ENCODE measurements around the gene NANOS2. TPM values are rescaled to one million over a fixed set of nuclear protein-coding genes. Genes with fewer than 3 reads are reported as not detected.

Gene NANOS2
- total and polyA plus RNA-seq, 2 of the 13 experiments (the other 11 are each of a cell fraction or from before 2014, with no cell fraction given) = not detected

GRCh38 chr19:45933759-45934158 lies 19.2 kb upstream of the NANOS2 start (continued):
- TF ChIP-seq, protein P1, sequence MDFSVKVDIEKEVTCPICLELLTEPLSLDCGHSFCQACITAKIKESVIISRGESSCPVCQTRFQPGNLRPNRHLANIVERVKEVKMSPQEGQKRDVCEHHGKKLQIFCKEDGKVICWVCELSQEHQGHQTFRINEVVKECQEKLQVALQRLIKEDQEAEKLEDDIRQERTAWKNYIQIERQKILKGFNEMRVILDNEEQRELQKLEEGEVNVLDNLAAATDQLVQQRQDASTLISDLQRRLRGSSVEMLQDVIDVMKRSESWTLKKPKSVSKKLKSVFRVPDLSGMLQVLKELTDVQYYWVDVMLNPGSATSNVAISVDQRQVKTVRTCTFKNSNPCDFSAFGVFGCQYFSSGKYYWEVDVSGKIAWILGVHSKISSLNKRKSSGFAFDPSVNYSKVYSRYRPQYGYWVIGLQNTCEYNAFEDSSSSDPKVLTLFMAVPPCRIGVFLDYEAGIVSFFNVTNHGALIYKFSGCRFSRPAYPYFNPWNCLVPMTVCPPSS (IDR thresholded peaks at IDR 0.05) = no peak
- no peak for TF ChIP-seq ZNF501 (CRISPR knock-in tag; IDR thresholded peaks at IDR 0.05)
- no peak for TF ChIP-seq STAT5B (CRISPR knock-in tag; IDR thresholded peaks at IDR 0.05)
- TF ChIP-seq ZNF563 (CRISPR knock-in tag; IDR thresholded peaks at IDR 0.05) = no peak
- TF ChIP-seq ZNF124 (CRISPR knock-in tag; IDR thresholded peaks at IDR 0.05) = no peak
- TF ChIP-seq ISX (CRISPR knock-in tag; conservative IDR thresholded peaks at IDR 0.05) = no peak
- TF ChIP-seq RFXANK (CRISPR knock-in tag; IDR thresholded peaks at IDR 0.05) = no peak
- TF ChIP-seq SP1 (IDR thresholded peaks at IDR 0.05) = no peak
- no peak for TF ChIP-seq SP1 (CRISPR knock-in tag; IDR thresholded peaks at IDR 0.05)
- TF ChIP-seq ZNF879 (CRISPR knock-in tag; IDR thresholded peaks at IDR 0.05) = no peak
- TF ChIP-seq, protein P2, sequence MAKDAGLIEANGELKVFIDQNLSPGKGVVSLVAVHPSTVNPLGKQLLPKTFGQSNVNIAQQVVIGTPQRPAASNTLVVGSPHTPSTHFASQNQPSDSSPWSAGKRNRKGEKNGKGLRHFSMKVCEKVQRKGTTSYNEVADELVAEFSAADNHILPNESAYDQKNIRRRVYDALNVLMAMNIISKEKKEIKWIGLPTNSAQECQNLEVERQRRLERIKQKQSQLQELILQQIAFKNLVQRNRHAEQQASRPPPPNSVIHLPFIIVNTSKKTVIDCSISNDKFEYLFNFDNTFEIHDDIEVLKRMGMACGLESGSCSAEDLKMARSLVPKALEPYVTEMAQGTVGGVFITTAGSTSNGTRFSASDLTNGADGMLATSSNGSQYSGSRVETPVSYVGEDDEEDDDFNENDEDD (CRISPR knock-in tag; IDR thresholded peaks at IDR 0.05; ENCODE audit: borderline replicate concordance) = no peak
- no peak for TF ChIP-seq ZBTB38 (CRISPR knock-in tag; IDR thresholded peaks at IDR 0.05)

- in situ Hi-C loops (cut with HindIII; ENCODE audit: extremely low pct_ligation_motif_present, low pct_unique_long_range_greater_than_20kb) (no loop called here), intact Hi-C loops (cut with micrococcal nuclease; ENCODE audit: unreplicated experiment) (no loop called here)
- Histone ChIP-seq H3K27me3 (ENCODE audit: control insufficient read depth in 1 of 2, insufficient read depth in 2 of 2, low read length in 2 of 2) (peaks cover 2 to 30% of the 10 kb centered on the region in 2 experiments), H3K4me1 (ENCODE audit: insufficient read depth, low read length) (peaks cover 7% of the 10 kb centered on the region), H3K9ac (ENCODE audit: insufficient read depth, low read depth, low read length) (no peak overlapping the region), H4K20me1 (ENCODE audit: insufficient read depth, low read length) (no peaks in the 10 kb centered on the region), H3K36me3 (replicated peaks in 1 of 2; ENCODE audit: control insufficient read depth in 1 of 2, insufficient read depth in 2 of 2, low read length in 2 of 2) (no peaks in the 10 kb centered on the region), H3K79me2 (ENCODE audit: insufficient read depth, low read length) (no peaks in the 10 kb centered on the region), H2AFZ (ENCODE audit: low read length) (no peak overlapping the region), H3K4me2 (ENCODE audit: low read depth, low read length) (no peak overlapping the region), H3K4me3 (replicated peaks in 1 of 3; ENCODE audit: insufficient read depth in 1 of 3, low read depth in 2 of 3, low read length in 3 of 3) (no peak overlapping the region), H3K9me3 (ENCODE audit: low read length) (no peaks in the 10 kb centered on the region), H3K27ac (ENCODE audit: extremely low read length, insufficient read depth, low read length) (no peak overlapping the region)
- ChIA-PET CTCF (ENCODE audit: low intra/inter-chr PET ratio, low total read pairs) (no interaction called here), POLR2A (no interaction called here)
- FAIRE-seq = no peak
- ATAC-seq = no peak
- WGBS (ENCODE audit: low lambda C conversion rate) = 15% methylated on average over 3 of the region's 3 CpGs
- no TSS peak for BruUV-seq (replicated peaks)
- DNase-seq (ENCODE audit: low spot score) = no peak
- TF ChIP-seq, protein P3, sequence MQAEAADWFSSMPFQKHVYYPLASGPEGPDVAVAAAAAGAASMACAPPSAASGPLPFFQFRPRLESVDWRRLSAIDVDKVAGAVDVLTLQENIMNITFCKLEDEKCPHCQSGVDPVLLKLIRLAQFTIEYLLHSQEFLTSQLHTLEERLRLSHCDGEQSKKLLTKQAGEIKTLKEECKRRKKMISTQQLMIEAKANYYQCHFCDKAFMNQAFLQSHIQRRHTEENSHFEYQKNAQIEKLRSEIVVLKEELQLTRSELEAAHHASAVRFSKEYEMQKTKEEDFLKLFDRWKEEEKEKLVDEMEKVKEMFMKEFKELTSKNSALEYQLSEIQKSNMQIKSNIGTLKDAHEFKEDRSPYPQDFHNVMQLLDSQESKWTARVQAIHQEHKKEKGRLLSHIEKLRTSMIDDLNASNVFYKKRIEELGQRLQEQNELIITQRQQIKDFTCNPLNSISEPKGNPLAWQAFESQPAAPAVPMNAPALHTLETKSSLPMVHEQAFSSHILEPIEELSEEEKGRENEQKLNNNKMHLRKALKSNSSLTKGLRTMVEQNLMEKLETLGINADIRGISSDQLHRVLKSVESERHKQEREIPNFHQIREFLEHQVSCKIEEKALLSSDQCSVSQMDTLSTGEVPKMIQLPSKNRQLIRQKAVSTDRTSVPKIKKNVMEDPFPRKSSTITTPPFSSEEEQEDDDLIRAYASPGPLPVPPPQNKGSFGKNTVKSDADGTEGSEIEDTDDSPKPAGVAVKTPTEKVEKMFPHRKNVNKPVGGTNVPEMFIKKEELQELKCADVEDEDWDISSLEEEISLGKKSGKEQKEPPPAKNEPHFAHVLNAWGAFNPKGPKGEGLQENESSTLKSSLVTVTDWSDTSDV (CRISPR knock-in tag; IDR thresholded peaks at IDR 0.05) = no peak
- TF ChIP-seq ZNF24 (IDR thresholded peaks at IDR 0.05) (0 out of 2 replicates have a peak, but pooled peaks have one; percentile 62), ZNF646 (CRISPR knock-in tag; IDR thresholded peaks at IDR 0.05) (no peak)
Observed at GRCh38 chr19:45931055-45931454, 16.5 kb upstream of the NANOS2 start.

Data from HepG2 (cell line).